GM20431 (cell line): ENCODE measurements around the gene ALKBH8.

Source experiments
- in situ Hi-C: fragments of 300-500 bp; cut with MseI, MboI; formaldehyde crosslinking; loops from one replicate; pipeline ENCODE4 v1.15.0; 2020; ENCODE audit warnings: low sequenced_read_pairs; ENCODE audit not compliant: unreplicated experiment

The ALKBH8 gene

GRCh38 chr11:107457558-107458271, 107.8 kb downstream of the ALKBH8 start, which contains the start of gene CWF19L2:
Gene CWF19L2, minus strand, starts transcription at chr11:107457825. Its CDS starts 9 bp downstream, at chr11:107457816.
- in situ Hi-C loops: no loop called here

DNA sequence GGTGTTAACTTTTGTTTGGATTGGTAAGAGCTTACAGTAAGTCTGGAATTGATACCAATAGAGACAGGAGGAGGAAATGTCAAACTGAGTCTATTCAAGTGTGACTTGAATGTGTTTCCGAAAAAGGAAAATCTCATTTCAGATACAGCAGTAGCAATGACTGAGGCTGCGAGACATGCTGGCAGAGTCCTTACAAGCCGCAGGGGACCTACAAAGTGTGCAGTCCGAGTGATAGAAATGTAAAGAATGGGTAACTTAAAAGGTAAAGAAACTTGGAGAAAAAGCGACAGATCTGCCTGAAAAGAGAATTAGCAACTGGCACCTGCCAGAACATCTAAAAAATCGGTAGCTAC, 108.4 kb downstream of the ALKBH8 start:
- in situ Hi-C loops: no loop called here

DNA sequence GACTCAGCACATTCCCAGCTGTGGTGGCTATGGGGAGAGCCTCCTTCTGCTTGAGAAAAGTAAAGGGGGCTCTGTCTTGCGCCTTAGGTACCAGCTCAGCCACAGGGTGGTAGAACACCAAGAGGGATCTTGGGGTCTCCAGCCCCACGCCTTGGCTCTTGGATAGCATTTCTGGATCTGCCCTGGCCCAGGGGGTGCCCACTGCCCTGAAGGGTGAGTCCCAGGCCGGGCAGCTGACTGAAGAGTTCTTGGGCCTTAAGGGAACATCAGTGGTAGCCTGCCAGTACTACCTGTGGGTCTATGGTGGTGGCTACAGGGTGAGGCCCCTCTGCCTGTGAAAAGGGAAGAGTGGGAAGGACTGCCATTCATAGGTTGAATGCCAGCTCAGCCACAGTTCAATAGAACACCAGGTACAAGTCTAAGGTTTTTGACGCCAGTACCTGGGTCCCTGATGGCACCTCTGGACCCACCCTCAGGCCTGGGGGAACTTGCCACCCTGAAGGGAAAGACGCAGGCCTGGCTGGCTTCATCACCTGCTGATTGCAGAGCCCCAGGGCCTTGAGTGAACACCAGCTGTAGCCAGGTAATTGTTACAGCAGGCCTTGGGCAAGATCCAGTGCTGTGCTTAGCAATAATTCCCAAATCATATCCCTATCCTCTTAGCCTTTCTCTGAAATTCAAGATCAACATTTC, 111.8 kb downstream of the ALKBH8 start:
- in situ Hi-C loops: no loop called here
